HG02943 (cell line): ENCODE results near the gene ERVV-1.
"Not testable (repeated sequence)": the region's sequence is repeated elsewhere in the genome, so short reads cannot be mapped to it uniquely, and the experiment has no call there.

Source experiments
- ATAC-seq: cut with Tn5 transposase; IDR thresholded peaks from one replicate; pipeline ENCODE4 v1.9.1; 2021; ENCODE audit warnings: mild to moderate bottlenecking, low read depth, moderate library complexity; ENCODE audit not compliant: unreplicated experiment

Gene ERVV-1

GRCh38 chr19:53013621-53014020 lies at the start of gene ERVV-1:
ERVV-1 (plus strand) TSS chr19:53013921; CDS start chr19:53014091, 170 bp downstream.
- ATAC-seq = no peak

GRCh38 chr19:52967772-52968171 lies 45.9 kb upstream of the ERVV-1 start:
- no peak for ATAC-seq

- ATAC-seq = no peak
Measured at GRCh38 chr19:52981329-52981728, 32.4 kb upstream of the ERVV-1 start.

GRCh38 chr19:52983167-52983566 lies 30.6 kb upstream of the ERVV-1 start:
- not testable (repeated sequence) for ATAC-seq

- no peak for ATAC-seq
Measured at GRCh38 chr19:52987221-52987620, 26.5 kb upstream of the ERVV-1 start.

- no peak for ATAC-seq
Measured at GRCh38 chr19:52988506-52988905, 25.2 kb upstream of the ERVV-1 start.

GRCh38 chr19:52990759-52991418 lies 22.8 kb upstream of the ERVV-1 start:
- ATAC-seq = no peak

- ATAC-seq = no peak
Measured at GRCh38 chr19:52991484-52991883, 22.2 kb upstream of the ERVV-1 start.

- no peak for ATAC-seq
Measured at GRCh38 chr19:52992109-52993004, 21.4 kb upstream of the ERVV-1 start.

GRCh38 chr19:52993342-52994178 lies 20.2 kb upstream of the ERVV-1 start:
- no peak for ATAC-seq

- no peak for ATAC-seq
Measured at GRCh38 chr19:52995711-52996110, 18.0 kb upstream of the ERVV-1 start.

GRCh38 chr19:52997975-52998374 lies 15.7 kb upstream of the ERVV-1 start:
- ATAC-seq = no peak

- ATAC-seq = no peak
Measured at GRCh38 chr19:53002479-53002878, 11.2 kb upstream of the ERVV-1 start.

- no peak for ATAC-seq
Measured at GRCh38 chr19:53004242-53004641, 9.5 kb upstream of the ERVV-1 start.

- ATAC-seq = no peak
Measured at GRCh38 chr19:53007200-53007599, 6.5 kb upstream of the ERVV-1 start.

- no peak for ATAC-seq
Measured at GRCh38 chr19:53007606-53008005, 6.1 kb upstream of the ERVV-1 start.

- no peak for ATAC-seq
Measured at GRCh38 chr19:53008061-53008778, 5.5 kb upstream of the ERVV-1 start.

- ATAC-seq = no peak
Measured at GRCh38 chr19:53010494-53010893, 3.2 kb upstream of the ERVV-1 start.

- no peak for ATAC-seq
Measured at GRCh38 chr19:53012006-53012405, 1.7 kb upstream of the ERVV-1 start.

GRCh38 chr19:53015159-53015558 lies 1.4 kb downstream of the ERVV-1 start:
- no peak for ATAC-seq
